Measurements from ENCODE around the gene CLDN2.

CLDN2 gene

GRCh38 chrX:106921637-106922036, 1.4 kb downstream of the CLDN2 start:
- no peak for DNase-seq (ENCODE audit: low read depth in 2 of 2)

DNA sequence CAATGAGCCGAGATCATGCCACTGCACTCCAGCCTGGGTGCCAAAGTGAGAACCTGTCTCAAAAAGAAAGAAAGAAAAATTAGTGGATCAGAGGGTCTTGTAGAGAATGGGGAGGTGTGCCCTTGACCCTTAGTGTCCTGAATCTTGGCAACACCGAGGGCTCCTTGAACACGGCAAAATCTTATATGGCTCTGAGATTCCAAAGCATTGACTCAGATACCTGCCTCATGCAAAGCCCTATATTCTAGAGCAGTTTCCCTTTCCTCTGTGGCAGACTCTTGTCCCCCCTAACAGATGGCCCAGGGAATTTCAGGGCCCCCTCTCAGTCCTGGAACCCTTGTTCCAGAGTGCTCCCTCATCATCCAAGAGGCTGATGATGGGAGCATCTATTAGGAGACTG, 6.8 kb downstream of the CLDN2 start:
- no peak for DNase-seq (ENCODE audit: low read depth in 2 of 2)

GRCh38 chrX:106927700-106928099, 7.5 kb downstream of the CLDN2 start:
- DNase-seq (ENCODE audit: low read depth in 2 of 2), result no peak

GRCh38 chrX:106928227-106928626, 8.0 kb downstream of the CLDN2 start:
- no peak for DNase-seq (ENCODE audit: low read depth in 2 of 2)

- no peak for DNase-seq (ENCODE audit: low read depth in 2 of 2)
Observed at GRCh38 chrX:106931831-106932491, 11.8 kb downstream of the CLDN2 start.

GRCh38 chrX:106932492-106932923, 12.3 kb downstream of the CLDN2 start:
- no peak for DNase-seq (ENCODE audit: low read depth in 2 of 2)

DNA sequence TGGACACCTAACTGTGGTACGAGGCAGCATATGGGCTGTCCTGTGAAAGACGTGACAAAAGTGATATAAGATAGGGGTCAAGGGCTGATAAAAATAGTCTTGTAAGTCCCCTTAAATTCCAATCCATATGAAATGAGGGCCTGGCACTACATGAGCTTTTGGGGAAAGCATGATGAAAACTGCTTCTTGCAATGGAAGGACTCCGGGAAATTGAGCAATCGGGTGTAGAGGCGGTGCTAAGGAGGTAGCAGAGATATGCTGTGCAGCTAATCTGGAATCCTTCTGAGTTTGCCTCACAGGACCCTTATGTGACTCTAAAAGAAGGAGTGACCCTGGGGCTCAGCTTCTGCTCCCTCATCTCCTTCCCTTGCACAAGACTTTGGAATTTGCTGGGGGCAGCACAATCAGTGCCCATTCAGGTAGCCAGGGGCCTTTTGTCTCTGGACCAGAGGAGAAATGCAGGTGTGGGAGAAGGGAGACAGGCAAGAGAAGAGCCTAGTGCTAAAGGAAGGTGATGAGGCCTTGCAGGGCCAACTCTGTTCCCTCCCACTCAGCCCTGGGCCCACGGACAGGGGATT, 12.8 kb downstream of the CLDN2 start:
- DNase-seq (ENCODE audit: low read depth in 2 of 2), result no peak

- no peak for DNase-seq (ENCODE audit: low read depth in 2 of 2)
Observed at GRCh38 chrX:106933538-106933961, 13.3 kb downstream of the CLDN2 start.

DNA sequence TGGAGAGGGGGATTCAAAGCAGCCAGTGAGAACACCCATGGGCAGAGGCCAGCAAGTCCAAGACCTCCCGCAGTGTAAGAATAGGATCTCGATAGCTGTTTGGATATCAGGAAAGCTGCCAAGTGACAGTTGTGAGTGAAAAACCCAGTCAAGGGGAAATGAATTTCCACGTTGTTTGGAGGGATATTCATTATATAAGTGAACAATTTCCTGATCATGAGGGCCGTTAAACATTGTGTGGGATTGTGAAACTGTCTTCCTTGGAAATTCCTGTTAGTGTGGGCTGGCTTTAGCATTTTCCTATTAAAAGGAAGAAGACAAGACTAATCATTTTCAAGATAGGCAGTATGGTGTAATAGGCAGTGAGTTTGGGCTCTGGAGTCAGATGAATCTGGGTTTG, 15.0 kb downstream of the CLDN2 start:
- DNase-seq (ENCODE audit: low read depth in 2 of 2), result no peak

DNA sequence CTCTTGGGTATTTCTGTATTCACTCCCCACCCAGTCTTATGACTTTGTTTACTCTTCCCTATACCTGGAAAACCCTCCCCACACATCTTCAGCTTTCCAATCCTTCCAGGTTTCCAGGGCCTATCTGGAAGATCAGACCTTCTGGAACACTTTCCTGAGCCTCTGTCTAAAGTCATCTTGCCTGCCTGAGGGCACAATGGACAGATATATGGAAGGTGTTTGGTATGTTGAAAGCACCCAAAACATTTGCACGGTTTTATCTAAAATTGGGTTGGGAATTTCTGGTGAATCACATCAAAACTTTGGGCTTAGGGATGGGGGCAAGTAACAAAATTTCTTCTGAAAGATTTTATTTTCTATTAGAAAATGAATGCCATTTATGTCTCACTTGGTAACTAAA, 16.0 kb downstream of the CLDN2 start:
- no peak for DNase-seq (ENCODE audit: low read depth in 2 of 2)

- DNase-seq (ENCODE audit: low read depth in 2 of 2), result no peak
Observed at GRCh38 chrX:106939566-106939965, 19.4 kb downstream of the CLDN2 start.

DNA sequence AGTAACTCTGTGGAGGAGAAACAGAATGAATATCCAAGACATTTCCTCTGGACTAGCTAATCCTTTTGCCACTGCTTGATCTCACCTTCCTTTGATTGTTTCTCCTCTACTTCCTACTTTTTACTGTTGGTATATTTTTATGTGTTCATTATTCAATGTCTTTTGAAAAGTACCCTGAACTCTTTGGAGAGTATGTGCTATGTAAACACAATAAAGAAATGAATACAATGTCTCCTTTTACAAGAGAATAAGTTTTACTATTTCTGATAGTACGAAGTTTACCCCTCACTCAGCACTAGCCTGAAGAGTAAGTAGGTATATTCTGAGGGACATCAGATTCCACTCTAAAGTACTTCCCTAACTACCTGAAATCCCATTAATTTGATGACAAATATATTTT, 19.9 kb downstream of the CLDN2 start:
- no peak for DNase-seq (ENCODE audit: low read depth in 2 of 2)

GRCh38 chrX:106946464-106946863, 26.3 kb downstream of the CLDN2 start:
- DNase-seq (ENCODE audit: low read depth in 2 of 2), result no peak

GRCh38 chrX:106948641-106949040, 28.4 kb downstream of the CLDN2 start:
- DNase-seq (ENCODE audit: low read depth in 2 of 2), result no peak

DNA sequence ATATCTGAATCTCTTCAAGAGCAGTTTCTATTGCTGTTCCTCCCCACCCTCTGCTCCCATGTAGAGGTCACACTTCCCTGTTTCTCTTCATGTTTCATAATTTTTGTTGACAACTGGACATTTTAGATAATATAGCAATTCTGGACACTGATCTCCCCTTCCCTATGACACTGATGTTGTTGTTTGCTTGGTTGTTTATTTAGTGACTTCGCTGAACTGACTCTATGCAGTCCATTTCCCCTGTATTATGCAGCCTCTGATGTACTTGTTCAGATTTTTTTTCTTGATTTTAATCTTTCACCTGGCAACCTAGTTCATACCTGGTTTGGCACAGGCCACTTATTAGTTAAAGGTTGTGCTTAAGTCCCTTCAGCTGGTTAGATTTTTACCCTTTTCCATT, 29.2 kb downstream of the CLDN2 start:
- no peak for DNase-seq (ENCODE audit: low read depth in 2 of 2)

DNA sequence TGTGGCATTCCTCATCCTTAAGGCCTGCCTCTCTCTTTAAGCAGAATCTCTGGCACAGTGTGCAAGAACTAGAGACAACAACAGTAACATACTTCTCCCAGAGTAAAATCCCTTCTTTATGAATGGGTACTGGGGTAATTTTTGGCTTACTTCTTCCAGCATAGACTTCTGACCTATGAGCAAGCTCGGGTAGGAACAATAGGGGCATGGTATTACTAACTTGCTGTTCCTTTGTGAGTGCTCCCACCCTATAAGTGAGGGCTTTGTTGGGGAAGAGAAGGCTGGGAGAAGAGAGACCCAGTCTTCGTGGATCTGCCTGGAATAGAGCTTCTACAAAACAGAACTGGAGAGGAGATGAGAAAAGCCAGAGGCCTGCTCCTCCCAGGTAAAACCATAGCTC, 30.2 kb downstream of the CLDN2 start:
- DNase-seq (ENCODE audit: low read depth in 2 of 2), result no peak

GRCh38 chrX:106951230-106951629, 31.0 kb downstream of the CLDN2 start:
- no peak for DNase-seq (ENCODE audit: low read depth in 2 of 2)

DNA sequence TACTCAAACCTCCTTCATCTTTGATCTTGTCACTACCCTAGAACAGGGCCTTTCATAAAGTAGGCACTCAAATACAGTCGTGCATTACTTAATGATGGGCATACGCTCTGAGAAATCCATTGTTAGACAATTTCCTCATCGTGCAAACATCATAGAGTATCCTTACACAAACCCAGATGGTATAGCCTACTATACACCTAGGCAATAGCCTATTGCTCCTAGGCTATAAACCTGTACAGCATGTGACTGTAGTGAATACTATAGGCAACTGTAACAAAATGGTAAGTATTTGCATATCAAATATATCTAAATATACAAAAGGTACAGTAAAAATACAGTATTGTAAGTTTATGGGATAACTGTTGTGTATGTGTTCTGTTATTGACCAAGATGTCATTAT, 31.9 kb downstream of the CLDN2 start:
- no peak for DNase-seq (ENCODE audit: low read depth in 2 of 2)

GRCh38 chrX:106952538-106952937, 32.3 kb downstream of the CLDN2 start:
- DNase-seq (ENCODE audit: low read depth in 2 of 2), result no peak

- no peak for DNase-seq (ENCODE audit: low read depth in 2 of 2)
Observed at GRCh38 chrX:106952988-106953387, 32.8 kb downstream of the CLDN2 start.

- no peak for DNase-seq (ENCODE audit: low read depth in 2 of 2)
Observed at GRCh38 chrX:106954041-106954440, 33.8 kb downstream of the CLDN2 start.

DNA sequence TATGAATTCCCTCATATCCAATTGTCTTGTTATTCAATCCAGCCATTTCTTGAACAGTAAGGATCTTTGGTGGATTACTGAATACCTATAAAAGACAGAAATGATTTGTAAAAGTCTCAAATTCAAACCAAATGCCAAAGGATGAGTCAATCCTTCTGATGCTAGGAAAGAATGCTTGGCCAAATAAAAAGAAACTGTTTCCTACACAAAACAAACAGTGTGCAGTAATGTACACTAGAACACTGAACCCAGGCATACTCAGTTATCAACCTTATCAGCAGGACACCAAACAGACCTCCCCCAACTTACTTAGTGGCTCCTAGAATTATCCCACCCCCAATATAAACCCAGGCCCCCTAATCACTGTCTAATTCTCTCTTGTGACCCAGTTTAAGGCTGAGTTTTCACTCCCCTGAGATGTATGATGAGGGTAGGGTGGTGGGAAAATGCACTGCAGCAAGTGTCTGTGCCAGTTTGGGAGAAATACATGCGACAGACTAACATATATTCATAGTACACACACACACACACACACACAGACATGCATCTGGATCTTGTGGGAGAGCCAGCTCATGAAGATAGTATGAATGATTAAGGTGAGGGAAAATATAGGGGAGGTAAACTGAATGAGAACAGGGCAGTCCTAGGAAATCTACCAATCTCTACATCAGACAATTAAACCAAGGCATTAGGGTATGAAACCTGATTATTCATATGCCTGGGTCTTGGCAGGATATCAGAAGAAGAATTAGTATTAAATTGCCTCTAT, 35.0 kb downstream of the CLDN2 start:
- no peak for DNase-seq (ENCODE audit: low read depth in 2 of 2)

DNA sequence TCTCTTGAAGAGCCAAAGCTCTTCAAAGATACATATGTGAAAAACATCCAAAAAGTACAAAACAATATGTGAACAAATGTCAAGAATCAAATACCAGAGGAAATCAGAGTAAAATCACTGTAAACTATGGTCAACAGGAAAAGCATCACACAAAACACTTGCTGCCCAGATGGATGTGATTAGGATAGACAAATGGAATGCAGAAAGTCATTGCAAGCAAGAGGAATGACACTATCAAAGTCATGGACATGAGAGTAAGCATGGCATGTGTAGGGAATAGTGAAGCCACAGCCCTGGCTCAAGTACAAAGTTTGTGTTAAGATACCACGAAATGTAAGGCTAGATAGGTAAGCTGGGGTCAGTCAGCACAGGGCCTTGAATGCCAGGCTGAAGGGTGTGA, 37.7 kb downstream of the CLDN2 start:
- no peak for DNase-seq (ENCODE audit: low read depth in 2 of 2)
